ENCODE measurements around the gene SBK1.

SBK1 gene

DNA sequence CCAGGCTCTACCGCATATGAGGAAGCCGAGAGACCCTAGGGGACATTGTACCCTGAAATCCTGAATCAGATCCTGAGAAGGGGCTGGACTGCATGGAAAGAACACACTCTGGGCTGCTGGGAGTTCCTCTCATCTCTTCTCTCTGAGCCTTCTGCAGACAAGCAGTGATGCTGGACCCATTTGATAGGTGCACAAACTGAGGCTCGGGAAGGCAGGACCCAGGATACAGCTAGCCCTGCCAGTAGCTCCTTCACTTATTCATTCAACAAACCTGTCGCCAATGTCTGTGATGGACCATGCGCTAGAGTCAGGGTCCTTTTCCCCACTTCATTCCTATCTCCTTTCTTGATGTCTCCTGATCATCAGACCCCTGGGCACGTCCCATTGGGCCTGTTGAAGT lies 1.9 kb downstream of the SBK1 start:
- no peak for DNase-seq
- no peak overlapping the region for H3K4me3 ChIP-seq (ENCODE audit: low read length)
- TF ChIP-seq, protein P1, sequence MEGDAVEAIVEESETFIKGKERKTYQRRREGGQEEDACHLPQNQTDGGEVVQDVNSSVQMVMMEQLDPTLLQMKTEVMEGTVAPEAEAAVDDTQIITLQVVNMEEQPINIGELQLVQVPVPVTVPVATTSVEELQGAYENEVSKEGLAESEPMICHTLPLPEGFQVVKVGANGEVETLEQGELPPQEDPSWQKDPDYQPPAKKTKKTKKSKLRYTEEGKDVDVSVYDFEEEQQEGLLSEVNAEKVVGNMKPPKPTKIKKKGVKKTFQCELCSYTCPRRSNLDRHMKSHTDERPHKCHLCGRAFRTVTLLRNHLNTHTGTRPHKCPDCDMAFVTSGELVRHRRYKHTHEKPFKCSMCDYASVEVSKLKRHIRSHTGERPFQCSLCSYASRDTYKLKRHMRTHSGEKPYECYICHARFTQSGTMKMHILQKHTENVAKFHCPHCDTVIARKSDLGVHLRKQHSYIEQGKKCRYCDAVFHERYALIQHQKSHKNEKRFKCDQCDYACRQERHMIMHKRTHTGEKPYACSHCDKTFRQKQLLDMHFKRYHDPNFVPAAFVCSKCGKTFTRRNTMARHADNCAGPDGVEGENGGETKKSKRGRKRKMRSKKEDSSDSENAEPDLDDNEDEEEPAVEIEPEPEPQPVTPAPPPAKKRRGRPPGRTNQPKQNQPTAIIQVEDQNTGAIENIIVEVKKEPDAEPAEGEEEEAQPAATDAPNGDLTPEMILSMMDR (IDR thresholded peaks at IDR 0.05; ENCODE audit: low read length) = no peak
- TF ChIP-seq EZH2phosphoT487 (IDR thresholded peaks at IDR 0.05; ENCODE audit: low read length) (no peak), EZH2 (optimal IDR thresholded peaks at IDR 0.05; ENCODE audit: low read depth, low read length) (no peak)
- H3K36me3 ChIP-seq (replicated peaks; ENCODE audit: insufficient read depth, low read length) = no peaks in the 10 kb centered on the region
- H3K79me2 ChIP-seq (ENCODE audit: low read length) = no peaks in the 10 kb centered on the region
- peaks cover 32% of the 10 kb centered on the region for H3K27me3 ChIP-seq (replicated peaks; ENCODE audit: insufficient read depth, low read length)
- H3K4me1 ChIP-seq (ENCODE audit: low read length) = no peaks in the 10 kb centered on the region
- H3K9ac ChIP-seq (ENCODE audit: low read length) = no peak overlapping the region
- no peaks in the 10 kb centered on the region for H3K9me2 ChIP-seq (replicated peaks; ENCODE audit: insufficient read depth, low read length)
- no peaks in the 10 kb centered on the region for H3K9me3 ChIP-seq (replicated peaks; ENCODE audit: insufficient read depth, low read length)
- H4K20me1 ChIP-seq (ENCODE audit: insufficient read depth, low read length) = no peaks in the 10 kb centered on the region
- H2AFZ ChIP-seq (ENCODE audit: low read length) = no peak overlapping the region
- no peaks in the 10 kb centered on the region for H3F3A ChIP-seq (ENCODE audit: insufficient read depth, low read length)
- H3K4me2 ChIP-seq (ENCODE audit: low read depth, low read length) = no peak overlapping the region
- no peak overlapping the region for H3K27ac ChIP-seq (ENCODE audit: low read length)

DNA sequence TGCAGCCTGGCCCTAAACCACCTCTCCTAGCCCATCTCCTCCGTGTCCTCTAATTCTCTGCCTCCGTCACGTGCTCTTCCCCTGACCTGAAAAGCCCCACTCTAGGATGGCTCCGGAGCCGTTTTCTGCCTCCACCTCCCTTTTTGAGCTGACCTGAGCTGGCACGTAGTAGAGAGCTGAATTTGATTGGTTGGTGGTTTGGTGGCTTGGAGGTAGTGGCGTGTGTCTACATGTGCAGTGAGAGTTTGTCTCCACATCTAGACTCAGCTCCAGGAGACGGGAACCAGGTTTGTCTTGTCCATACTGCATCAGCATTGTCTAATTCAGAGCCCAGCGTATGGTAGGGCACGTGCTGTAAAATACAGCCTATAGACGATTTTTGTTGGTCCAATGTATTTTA lies 3.0 kb downstream of the SBK1 start:
- TF ChIP-seq, protein P1 (IDR thresholded peaks at IDR 0.05; ENCODE audit: low read length) = no peak
- TF ChIP-seq EZH2phosphoT487 (IDR thresholded peaks at IDR 0.05; ENCODE audit: low read length) (no peak), EZH2 (optimal IDR thresholded peaks at IDR 0.05; ENCODE audit: low read depth, low read length) (no peak)
- Histone ChIP-seq H3K36me3 (replicated peaks; ENCODE audit: insufficient read depth, low read length) (no peaks in the 10 kb centered on the region), H3K79me2 (ENCODE audit: low read length) (no peaks in the 10 kb centered on the region), H3K4me2 (ENCODE audit: low read depth, low read length) (no peak overlapping the region), H2AFZ (ENCODE audit: low read length) (no peak overlapping the region), H3K27me3 (replicated peaks; ENCODE audit: insufficient read depth, low read length) (peaks cover 42% of the 10 kb centered on the region), H3F3A (ENCODE audit: insufficient read depth, low read length) (no peaks in the 10 kb centered on the region), H3K4me3 (ENCODE audit: low read length) (no peak overlapping the region), H4K20me1 (ENCODE audit: insufficient read depth, low read length) (no peaks in the 10 kb centered on the region), H3K27ac (ENCODE audit: low read length) (no peak overlapping the region), H3K4me1 (ENCODE audit: low read length) (no peaks in the 10 kb centered on the region), H3K9ac (ENCODE audit: low read length) (no peak overlapping the region), H3K9me3 (replicated peaks; ENCODE audit: insufficient read depth, low read length) (no peaks in the 10 kb centered on the region), H3K9me2 (replicated peaks; ENCODE audit: insufficient read depth, low read length) (no peaks in the 10 kb centered on the region)
- no peak for DNase-seq

DNA sequence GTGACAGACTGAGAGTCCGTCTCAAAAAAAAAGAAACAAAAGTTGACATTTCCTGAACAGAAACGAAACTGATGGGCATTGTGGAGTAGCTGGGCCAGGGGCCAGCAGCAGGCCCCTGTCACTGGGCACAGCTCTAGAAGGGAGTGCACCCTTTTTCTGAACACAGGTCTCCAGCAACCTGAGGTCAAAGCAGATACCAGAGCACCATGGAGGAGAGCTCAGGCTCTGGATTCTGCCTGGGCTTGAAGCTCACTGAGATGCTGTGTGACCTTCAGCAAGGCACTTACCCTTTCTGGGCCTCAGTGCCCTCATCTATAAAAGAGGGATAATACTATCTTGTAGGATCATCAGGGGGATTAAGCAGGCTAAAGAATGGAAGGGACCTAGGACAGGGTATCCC lies 5.0 kb downstream of the SBK1 start:
- Histone ChIP-seq H3K36me3 (replicated peaks; ENCODE audit: insufficient read depth, low read length) (no peaks in the 10 kb centered on the region), H3K9ac (ENCODE audit: low read length) (no peak overlapping the region), H3K27ac (ENCODE audit: low read length) (no peak overlapping the region), H2AFZ (ENCODE audit: low read length) (no peak overlapping the region), H3K4me3 (ENCODE audit: low read length) (no peak overlapping the region), H3K27me3 (replicated peaks; ENCODE audit: insufficient read depth, low read length) (peaks cover 47% of the 10 kb centered on the region), H3F3A (ENCODE audit: insufficient read depth, low read length) (no peaks in the 10 kb centered on the region), H4K20me1 (ENCODE audit: insufficient read depth, low read length) (no peaks in the 10 kb centered on the region), H3K9me3 (replicated peaks; ENCODE audit: insufficient read depth, low read length) (no peaks in the 10 kb centered on the region), H3K4me1 (ENCODE audit: low read length) (no peaks in the 10 kb centered on the region), H3K79me2 (ENCODE audit: low read length) (no peaks in the 10 kb centered on the region), H3K9me2 (replicated peaks; ENCODE audit: insufficient read depth, low read length) (no peaks in the 10 kb centered on the region), H3K4me2 (ENCODE audit: low read depth, low read length) (no peak overlapping the region)
- no peak for TF ChIP-seq EZH2phosphoT487 (IDR thresholded peaks at IDR 0.05; ENCODE audit: low read length)
- no peak for TF ChIP-seq EZH2 (optimal IDR thresholded peaks at IDR 0.05; ENCODE audit: low read depth, low read length)
- TF ChIP-seq, protein P1 (IDR thresholded peaks at IDR 0.05; ENCODE audit: low read length) = no peak
- DNase-seq = no peak

Measured in MM.1S (cell line).